ENCODE data around the gene C1GALT1.

The C1GALT1 gene

DNA sequence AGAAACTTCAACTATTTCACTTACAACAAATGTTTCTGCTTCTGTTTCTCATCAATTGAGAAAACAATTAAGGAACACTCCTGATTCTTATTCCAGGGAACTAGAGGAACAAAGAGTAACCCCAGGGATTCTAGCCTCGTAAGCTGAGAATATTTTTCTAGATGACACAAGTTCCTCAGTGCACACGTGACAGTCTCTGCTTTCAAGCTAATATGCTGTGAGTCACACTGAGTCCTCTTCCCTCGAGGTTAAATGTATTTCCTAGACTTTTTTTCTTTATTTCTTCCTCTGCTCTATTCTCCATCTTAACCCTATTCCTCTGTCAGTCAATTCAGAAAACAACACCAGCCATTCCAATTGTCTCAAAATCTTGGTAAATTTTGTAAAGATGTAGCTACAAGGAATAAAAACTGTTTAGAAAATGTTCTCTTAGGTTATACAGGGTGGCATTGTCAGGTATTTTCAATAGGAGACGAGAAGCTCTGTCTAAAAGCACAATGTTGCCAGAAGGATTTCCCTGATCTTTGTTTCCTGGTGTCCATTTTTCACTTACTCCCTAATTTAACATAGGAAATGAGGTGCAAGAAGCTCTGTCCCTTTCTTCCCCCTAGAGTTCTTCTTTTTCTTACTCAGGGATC lies 5.8 kb upstream of the C1GALT1 start:
- Mint-ChIP-seq H3K4me3 (no peak overlapping the region), H3K9me3 (peaks cover 24% of the 10 kb centered on the region), H3K27me3 (ENCODE audit: low read depth, poor library complexity) (peaks cover 8% of the 10 kb centered on the region), H3K27ac (no peak overlapping the region), H3K36me3 (ENCODE audit: low read depth) (peaks cover 5% of the 10 kb centered on the region), H3K4me1 (peaks cover 17% of the 10 kb centered on the region)
- no peak for DNase-seq
- TF ChIP-seq, protein P1, sequence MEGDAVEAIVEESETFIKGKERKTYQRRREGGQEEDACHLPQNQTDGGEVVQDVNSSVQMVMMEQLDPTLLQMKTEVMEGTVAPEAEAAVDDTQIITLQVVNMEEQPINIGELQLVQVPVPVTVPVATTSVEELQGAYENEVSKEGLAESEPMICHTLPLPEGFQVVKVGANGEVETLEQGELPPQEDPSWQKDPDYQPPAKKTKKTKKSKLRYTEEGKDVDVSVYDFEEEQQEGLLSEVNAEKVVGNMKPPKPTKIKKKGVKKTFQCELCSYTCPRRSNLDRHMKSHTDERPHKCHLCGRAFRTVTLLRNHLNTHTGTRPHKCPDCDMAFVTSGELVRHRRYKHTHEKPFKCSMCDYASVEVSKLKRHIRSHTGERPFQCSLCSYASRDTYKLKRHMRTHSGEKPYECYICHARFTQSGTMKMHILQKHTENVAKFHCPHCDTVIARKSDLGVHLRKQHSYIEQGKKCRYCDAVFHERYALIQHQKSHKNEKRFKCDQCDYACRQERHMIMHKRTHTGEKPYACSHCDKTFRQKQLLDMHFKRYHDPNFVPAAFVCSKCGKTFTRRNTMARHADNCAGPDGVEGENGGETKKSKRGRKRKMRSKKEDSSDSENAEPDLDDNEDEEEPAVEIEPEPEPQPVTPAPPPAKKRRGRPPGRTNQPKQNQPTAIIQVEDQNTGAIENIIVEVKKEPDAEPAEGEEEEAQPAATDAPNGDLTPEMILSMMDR (IDR thresholded peaks at IDR 0.05) = no peak

DNA sequence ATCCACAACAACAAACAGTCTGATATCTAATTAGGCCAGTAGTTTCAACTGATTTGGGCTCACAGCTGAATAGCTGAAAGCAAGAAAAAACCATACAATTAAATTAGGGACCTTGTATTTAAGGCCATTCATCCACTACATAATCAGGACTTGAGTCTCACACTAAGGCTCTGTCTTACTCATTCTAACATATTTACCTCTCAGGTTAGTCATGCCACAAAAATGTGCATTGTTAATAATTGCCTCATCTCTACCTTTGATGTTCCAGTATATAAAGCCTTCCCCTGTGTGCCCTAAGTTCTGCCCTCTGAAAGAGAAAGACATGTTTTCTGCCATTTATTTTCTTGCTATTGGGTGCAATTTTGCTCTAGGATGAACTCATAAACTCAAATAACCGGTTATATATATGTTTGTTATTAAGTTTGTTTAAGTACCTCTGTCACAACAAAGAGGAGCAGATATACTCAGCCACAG lies 5.3 kb upstream of the C1GALT1 start:
- no peak for DNase-seq
- peaks cover 17% of the 10 kb centered on the region for H3K4me1 Mint-ChIP-seq
- H3K36me3 Mint-ChIP-seq (ENCODE audit: low read depth) = peaks cover 5% of the 10 kb centered on the region
- peaks cover 7% of the 10 kb centered on the region for H3K27me3 Mint-ChIP-seq (ENCODE audit: low read depth, poor library complexity)
- H3K9me3 Mint-ChIP-seq = peaks cover 20% of the 10 kb centered on the region
- H3K27ac Mint-ChIP-seq = no peak overlapping the region
- TF ChIP-seq, protein P1 (IDR thresholded peaks at IDR 0.05) = no peak
- no peak overlapping the region for H3K4me3 Mint-ChIP-seq

DNA sequence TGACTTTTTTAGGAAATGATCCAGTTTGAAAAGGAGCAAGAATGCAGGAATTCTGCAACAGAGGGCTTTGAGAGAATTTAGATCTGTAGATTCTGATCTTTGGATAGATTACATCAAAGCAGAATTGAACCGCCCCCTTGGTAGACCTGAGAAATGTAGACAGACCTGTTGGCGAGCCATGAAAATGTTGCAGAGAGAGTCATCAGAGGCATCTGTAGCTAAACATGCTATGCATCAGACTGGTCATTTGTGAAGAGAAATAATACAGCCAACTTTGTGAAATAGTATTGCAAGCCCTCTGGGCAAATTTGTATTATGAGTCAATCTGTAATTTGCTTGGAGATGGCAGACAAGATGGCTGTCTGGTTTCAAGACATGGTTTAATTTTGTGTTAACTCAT lies 4.3 kb upstream of the C1GALT1 start:
- H3K9me3 Mint-ChIP-seq = peaks cover 10% of the 10 kb centered on the region
- DNase-seq = no peak
- H3K36me3 Mint-ChIP-seq (ENCODE audit: low read depth) = no peaks in the 10 kb centered on the region
- no peak overlapping the region for H3K27ac Mint-ChIP-seq
- TF ChIP-seq, protein P1 (IDR thresholded peaks at IDR 0.05) = no peak
- H3K4me1 Mint-ChIP-seq = peaks cover 17% of the 10 kb centered on the region
- peaks cover 7% of the 10 kb centered on the region for H3K27me3 Mint-ChIP-seq (ENCODE audit: low read depth, poor library complexity)
- H3K4me3 Mint-ChIP-seq = no peak overlapping the region

DNA sequence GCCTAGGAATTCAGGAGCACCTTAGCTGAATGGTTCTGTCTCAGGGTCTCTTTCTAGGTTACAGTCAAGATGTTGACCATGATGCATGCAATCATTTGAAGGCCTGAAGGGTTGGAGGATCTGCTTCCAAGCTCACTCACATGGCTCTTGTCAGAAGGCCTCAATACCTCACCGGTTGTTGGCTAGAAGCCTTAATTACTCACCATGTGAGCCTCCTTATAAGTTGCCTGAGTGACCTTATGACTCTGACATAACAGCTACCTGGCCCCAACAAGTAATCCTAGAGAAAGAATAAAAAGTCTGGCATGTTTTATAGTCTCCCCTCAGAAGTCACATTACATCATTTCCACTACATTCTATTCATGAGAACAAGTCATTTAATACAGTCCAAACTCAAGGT lies 3.4 kb upstream of the C1GALT1 start:
- Mint-ChIP-seq H3K4me3 (no peak overlapping the region), H3K36me3 (ENCODE audit: low read depth) (no peaks in the 10 kb centered on the region), H3K27me3 (ENCODE audit: low read depth, poor library complexity) (peaks cover 12% of the 10 kb centered on the region), H3K9me3 (peaks cover 7% of the 10 kb centered on the region), H3K27ac (no peak overlapping the region), H3K4me1 (peaks cover 24% of the 10 kb centered on the region)
- DNase-seq = no peak
- TF ChIP-seq, protein P1 (IDR thresholded peaks at IDR 0.05) = no peak

DNA sequence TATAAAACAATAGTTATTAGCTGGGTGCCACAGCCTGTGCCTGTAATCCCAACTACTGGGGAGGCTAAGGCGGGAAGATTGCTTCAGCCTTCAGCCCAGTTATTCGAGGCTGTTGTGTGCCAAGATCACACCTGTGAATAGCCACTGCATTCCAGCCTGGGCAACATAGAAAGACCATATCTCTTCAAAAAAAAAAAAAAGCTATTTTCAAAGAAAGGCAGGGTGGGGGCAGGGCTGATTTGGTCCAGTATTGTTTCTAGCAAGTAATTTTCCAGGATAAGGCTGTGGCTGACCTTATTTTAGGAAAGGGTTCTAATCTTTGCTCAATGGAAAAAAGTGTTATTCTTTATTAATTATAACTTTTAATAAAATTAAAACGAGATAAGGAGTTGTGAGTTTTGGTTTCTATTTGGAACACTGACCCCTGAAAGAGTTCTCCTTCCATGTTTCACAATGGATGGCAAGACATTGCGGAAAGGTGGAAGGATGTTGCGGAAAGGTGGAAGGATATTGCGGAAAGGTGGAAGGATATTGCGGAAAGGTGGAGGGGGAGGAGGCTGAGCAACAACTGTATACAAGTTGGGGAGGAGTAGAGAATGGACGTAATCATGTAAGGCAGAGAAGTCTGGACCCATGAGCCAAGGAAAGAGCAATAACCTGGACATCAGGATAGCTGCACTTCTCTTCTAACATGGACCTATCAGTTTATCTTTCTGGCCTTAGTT lies 1.5 kb upstream of the C1GALT1 start:
- no peaks in the 10 kb centered on the region for H3K36me3 Mint-ChIP-seq (ENCODE audit: low read depth)
- H3K4me1 Mint-ChIP-seq = peaks cover 40% of the 10 kb centered on the region
- TF ChIP-seq, protein P1 (IDR thresholded peaks at IDR 0.05) = no peak
- DNase-seq = no peak
- no peak overlapping the region for H3K27ac Mint-ChIP-seq
- no peaks in the 10 kb centered on the region for H3K9me3 Mint-ChIP-seq
- peak overlapping the region; percentile 91 for H3K4me3 Mint-ChIP-seq
- H3K27me3 Mint-ChIP-seq (ENCODE audit: low read depth, poor library complexity) = peaks cover 9% of the 10 kb centered on the region
